Mesodermal cell (in vitro differentiated cells): ENCODE measurements around the gene CDH7.

Experiments used
- H3K27ac ChIP-seq: 2 replicates; pipeline ENCODE4 v1.7.0; 2013; ENCODE audit warnings: mild to moderate bottlenecking, low read depth, low read length, moderate library complexity; ENCODE audit not compliant: severe bottlenecking
- H3K36me3 ChIP-seq: 2 replicates; pipeline ENCODE4 v1.7.1; 2013; ENCODE audit warnings: mild to moderate bottlenecking, low read length, moderate library complexity; ENCODE audit not compliant: control insufficient read depth, insufficient read depth
- H3K4me1 ChIP-seq: one replicate; pipeline ENCODE4 v1.7.1; 2013; ENCODE audit warnings: mild to moderate bottlenecking, low read length; ENCODE audit not compliant: insufficient read depth, control insufficient read depth, poor library complexity, severe bottlenecking
- H3K4me3 ChIP-seq: 2 replicates; pipeline ENCODE4 v1.7.0; 2013; ENCODE audit warnings: low read length, control low read depth, mild to moderate bottlenecking; ENCODE audit not compliant: insufficient read depth, poor library complexity, severe bottlenecking; ENCODE audit errors: extremely low read depth
- H3K9me3 ChIP-seq: 2 replicates; pipeline ENCODE4 v1.7.1; 2013; ENCODE audit warnings: mild to moderate bottlenecking, low read length, moderate library complexity; ENCODE audit not compliant: control insufficient read depth
- WGBS, 2 experiments: methylation state at CpG; one replicate each; pipeline ENCODE4 v1.1.5; 2013; ENCODE audit warnings: missing lambda C conversion rate in 2 of 2; ENCODE audit not compliant: insufficient coverage in 2 of 2; 5-methylcytosine and 5-hydroxymethylcytosine counted together

CDH7 gene

DNA sequence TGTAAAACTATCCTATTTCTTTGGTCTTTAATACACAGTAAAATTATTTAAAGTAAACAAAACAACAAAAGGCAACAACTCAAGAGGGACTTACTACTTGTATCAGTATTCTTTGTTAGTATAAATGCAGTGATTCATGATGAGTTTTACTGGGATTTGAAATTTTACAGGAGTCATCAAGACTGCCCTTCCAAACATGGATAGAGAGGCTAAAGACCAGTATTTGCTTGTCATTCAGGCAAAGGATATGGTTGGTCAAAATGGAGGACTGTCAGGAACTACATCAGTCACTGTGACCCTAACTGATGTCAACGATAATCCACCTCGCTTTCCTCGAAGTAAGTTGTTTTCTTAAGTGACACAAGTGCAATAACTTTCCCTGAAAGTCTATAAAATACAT lies 71.1 kb downstream of the CDH7 start:
- Histone ChIP-seq H3K36me3 (no peaks in the 10 kb centered on the region), H3K27ac (no peak overlapping the region), H3K4me3 (no peak overlapping the region), H3K4me1 (no peaks in the 10 kb centered on the region), H3K9me3 (no peaks in the 10 kb centered on the region)
- WGBS, 2 experiments: 96 to 100% methylated on average over 1 to 3 of the region's 3 CpGs

DNA sequence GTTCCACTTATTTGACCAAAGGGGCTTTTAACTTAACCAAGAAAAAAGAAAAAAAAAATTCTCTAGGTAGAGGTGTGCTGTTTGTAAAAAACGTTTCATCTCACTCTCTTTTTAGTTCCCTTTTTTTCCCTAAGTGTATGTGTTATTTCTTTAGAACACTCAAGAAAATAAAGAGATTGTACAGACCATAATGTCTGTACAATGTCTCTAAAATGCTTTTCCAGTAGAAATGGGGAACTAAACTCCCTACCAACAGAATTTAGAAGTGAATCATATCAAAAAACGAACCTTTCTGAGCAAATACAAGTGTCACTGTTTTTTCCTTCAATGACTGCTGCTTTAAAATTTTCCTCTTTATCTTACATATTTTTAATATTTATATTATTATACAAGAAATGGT lies 72.0 kb downstream of the CDH7 start:
- Histone ChIP-seq H3K27ac (no peak overlapping the region), H3K9me3 (no peaks in the 10 kb centered on the region), H3K4me1 (no peaks in the 10 kb centered on the region), H3K36me3 (no peaks in the 10 kb centered on the region), H3K4me3 (no peak overlapping the region)
- no CpG with 5 or more reads among the region's 2 CpGs for WGBS, 2 experiments

DNA sequence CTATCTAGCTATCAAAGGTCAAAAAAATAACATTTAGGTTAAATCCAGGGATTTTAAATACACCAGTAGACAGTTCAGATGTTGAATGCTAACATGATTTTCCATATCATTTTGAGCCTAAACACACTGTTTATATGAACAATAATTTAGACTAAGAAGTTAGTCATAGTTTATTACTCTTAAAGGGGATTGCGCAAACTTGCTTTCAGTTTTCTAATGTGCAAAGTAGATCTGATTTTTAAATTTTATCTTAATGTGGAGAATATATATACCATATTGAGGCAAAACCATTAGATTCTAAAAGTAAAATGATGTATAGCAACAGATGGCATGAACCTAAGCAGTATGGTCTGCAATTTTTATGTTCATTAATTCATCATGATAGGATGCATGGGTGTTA lies 76.6 kb downstream of the CDH7 start:
- no CpG with 5 or more reads among the region's 1 CpG for WGBS, 2 experiments

DNA sequence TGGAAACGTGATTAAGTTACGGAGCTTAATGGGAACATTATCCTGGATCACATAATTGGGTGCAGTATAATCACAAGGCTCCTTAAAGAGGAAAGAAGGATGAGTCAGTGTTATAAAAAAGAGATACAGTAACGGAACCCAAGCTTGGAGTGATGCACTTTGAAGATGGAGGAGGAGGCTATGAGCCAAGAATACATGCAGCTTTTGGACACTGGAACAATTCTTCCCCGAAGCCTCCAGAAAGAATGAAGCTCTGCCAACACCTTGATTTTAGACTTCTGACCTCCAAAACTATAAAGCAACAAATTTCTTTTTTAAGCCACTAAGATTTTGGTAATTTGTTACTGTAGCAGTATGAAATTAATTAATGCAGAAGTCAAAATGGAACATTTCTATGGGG lies 85.1 kb downstream of the CDH7 start:
- 82 to 95% methylated on average over 3 of the region's 4 CpGs for WGBS, 2 experiments
- Histone ChIP-seq H3K4me3 (no peak overlapping the region), H3K36me3 (no peaks in the 10 kb centered on the region), H3K9me3 (no peaks in the 10 kb centered on the region), H3K4me1 (no peaks in the 10 kb centered on the region), H3K27ac (no peak overlapping the region)

More for the DNA sequence above, 76.6 kb downstream of the CDH7 start:
- no peaks in the 10 kb centered on the region for H3K4me1 ChIP-seq
- no peaks in the 10 kb centered on the region for H3K9me3 ChIP-seq
- H3K36me3 ChIP-seq: no peaks in the 10 kb centered on the region
- no peak overlapping the region for H3K27ac ChIP-seq
- no peak overlapping the region for H3K4me3 ChIP-seq

GRCh38 chr18:65846107-65846506 lies 95.3 kb downstream of the CDH7 start:
- Histone ChIP-seq H3K4me3 (no peak overlapping the region), H3K9me3 (no peaks in the 10 kb centered on the region), H3K36me3 (no peaks in the 10 kb centered on the region), H3K27ac (no peak overlapping the region), H3K4me1 (no peaks in the 10 kb centered on the region)
- WGBS, 2 experiments: 100% methylated on average over 1 of the region's 2 CpGs; no CpG with 5 or more reads in 1 of the 2 experiments

GRCh38 chr18:65852273-65852672 lies 101.5 kb downstream of the CDH7 start:
- H3K27ac ChIP-seq: no peak overlapping the region
- WGBS, 2 experiments: 80% methylated on average over 1 of the region's 3 CpGs; no CpG with 5 or more reads in 1 of the 2 experiments
- peaks cover 6% of the 10 kb centered on the region for H3K4me1 ChIP-seq
- no peaks in the 10 kb centered on the region for H3K36me3 ChIP-seq
- no peaks in the 10 kb centered on the region for H3K9me3 ChIP-seq
- no peak overlapping the region for H3K4me3 ChIP-seq

DNA sequence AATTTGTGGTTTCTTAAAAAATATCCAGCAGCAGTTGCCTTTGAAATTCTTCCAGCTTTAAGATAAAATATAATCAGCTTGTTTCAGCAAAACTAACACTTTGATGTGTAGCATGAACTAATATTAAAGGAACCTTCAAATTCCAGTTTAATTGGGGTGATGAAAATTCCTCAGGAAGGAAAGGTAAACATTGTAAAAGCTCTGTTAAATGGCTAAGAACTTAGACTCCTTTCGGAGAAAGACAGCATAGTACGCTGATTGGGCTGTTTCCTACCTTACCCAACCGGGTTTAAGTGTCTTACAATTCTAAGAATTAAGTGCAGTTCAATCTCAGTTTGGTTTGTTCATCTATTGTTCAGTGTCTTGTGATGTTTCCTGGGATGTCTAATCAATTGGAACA lies 108.3 kb downstream of the CDH7 start:
- 72% methylated on average over 2 of the region's 3 CpGs; no CpG with 5 or more reads in 1 of the 2 experiments for WGBS, 2 experiments
- no peak overlapping the region for H3K27ac ChIP-seq
- no peaks in the 10 kb centered on the region for H3K36me3 ChIP-seq
- no peaks in the 10 kb centered on the region for H3K4me1 ChIP-seq
- H3K9me3 ChIP-seq: no peaks in the 10 kb centered on the region
- H3K4me3 ChIP-seq: no peak overlapping the region

- no peaks in the 10 kb centered on the region for H3K4me1 ChIP-seq
- H3K27ac ChIP-seq: no peak overlapping the region
- no CpG with 5 or more reads among the region's 3 CpGs for WGBS, 2 experiments
- H3K4me3 ChIP-seq: no peak overlapping the region
- H3K36me3 ChIP-seq: no peaks in the 10 kb centered on the region
- no peaks in the 10 kb centered on the region for H3K9me3 ChIP-seq
Measured at GRCh38 chr18:65869527-65869926, 118.7 kb downstream of the CDH7 start.

GRCh38 chr18:65876310-65876709 lies 125.5 kb downstream of the CDH7 start:
- H3K9me3 ChIP-seq: no peaks in the 10 kb centered on the region
- H3K4me3 ChIP-seq: no peak overlapping the region
- H3K36me3 ChIP-seq: no peaks in the 10 kb centered on the region
- H3K27ac ChIP-seq: no peak overlapping the region
- peaks cover 3% of the 10 kb centered on the region for H3K4me1 ChIP-seq
- 68 to 90% methylated on average over 2 to 3 of the region's 3 CpGs for WGBS, 2 experiments

GRCh38 chr18:65897292-65897691 lies 146.5 kb downstream of the CDH7 start:
- H3K4me1 ChIP-seq: no peaks in the 10 kb centered on the region
- no peak overlapping the region for H3K4me3 ChIP-seq
- H3K9me3 ChIP-seq: no peaks in the 10 kb centered on the region
- no CpG with 5 or more reads among the region's 3 CpGs for WGBS, 2 experiments
- H3K27ac ChIP-seq: no peak overlapping the region
- H3K36me3 ChIP-seq: no peaks in the 10 kb centered on the region

GRCh38 chr18:65901522-65901921 lies 150.7 kb downstream of the CDH7 start:
- H3K4me1 ChIP-seq: no peaks in the 10 kb centered on the region
- no peaks in the 10 kb centered on the region for H3K36me3 ChIP-seq
- no peaks in the 10 kb centered on the region for H3K9me3 ChIP-seq
- WGBS, 2 experiments: no CpG with 5 or more reads among the region's 1 CpG
- H3K4me3 ChIP-seq: no peak overlapping the region
- H3K27ac ChIP-seq: no peak overlapping the region
